A549 (cell line): Measurements from ENCODE around the gene CASP7. TPM values are rescaled to one million over a fixed set of nuclear protein-coding genes. Genes with fewer than 3 reads are reported as not detected.

Experiments used
- ATAC-seq, 2 experiments: fragments of 200-7000 bp in 1 of 2; fragments of >200 bp in 1 of 2; cut with Nextera tagmentation in 1 of 2; cut with Tn5 transposase in 1 of 2; 3 replicates each; pipeline versions ENCODE4 v1.8.0 to v1.9.1; 2018 to 2020; ENCODE audit warnings: mild to moderate bottlenecking in 1 of 2, moderate library complexity in 1 of 2
- CTCF ChIA-PET: fragments of 300-600 bp; sonication (Branson Sonifier 250); formaldehyde crosslinking; extraction: SDS; loops from one replicate; lab custom pipeline; 2021; ENCODE audit warnings: antibody characterized with exemption, inconsistent platforms; lab: Yijun Ruan, JAX
- POLR2A ChIA-PET: fragments of 350-600 bp; formaldehyde crosslinking; extraction: SDS; loops from one replicate; lab custom pipeline; 2021; ENCODE audit warnings: antibody characterized with exemption, inconsistent platforms; lab: Yijun Ruan, JAX
- DNase-seq, 2 experiments: peaks; one replicate each; pipeline versions ENCODE4 v3.0.0 to v3.0.0-alpha.2; 2011 to 2016; ENCODE audit warnings: low read depth in 1 of 2, low spot score in 1 of 2
- FAIRE-seq: peaks from 2 replicates; lab custom pipeline; 2011; peaks lifted over from hg19 to GRCh38; lab: Jason Lieb, UNC
- H3K27ac ChIP-seq, 2 experiments: fragments of >200 bp; sonication (Bioruptor Twin); formaldehyde crosslinking; 3 replicates each; pipeline ENCODE4 v1.5.1; 2016 to 2017
- H3K4me1 ChIP-seq: fragments of >200 bp; sonication (Bioruptor Twin); formaldehyde crosslinking; 3 replicates; pipeline ENCODE4 v1.6.1; 2016
- H3K4me2 ChIP-seq: fragments of >200 bp; sonication (Bioruptor Twin); formaldehyde crosslinking; 3 replicates; pipeline ENCODE4 v1.6.1; 2016
- H3K4me3 ChIP-seq: fragments of >200 bp; sonication (Bioruptor Twin); formaldehyde crosslinking; 3 replicates; pipeline ENCODE4 v1.5.1; 2016
- H3K9me3 ChIP-seq: fragments of >200 bp; sonication (Bioruptor Twin); formaldehyde crosslinking; 3 replicates; pipeline ENCODE4 v1.6.1; 2016
- BHLHE40 ChIP-seq: IDR thresholded peaks from 2 replicates; pipeline ENCODE4 v1.6.1; 2012; ENCODE audit warnings: low read depth, low read length, inconsistent platforms
- CBX2 ChIP-seq: fragments of 200-600 bp; sonication (generic); IDR thresholded peaks from 2 replicates; pipeline ENCODE4 v1.6.1; 2016; ENCODE audit warnings: low read depth, mild to moderate bottlenecking, borderline replicate concordance
- CBX8 ChIP-seq: fragments of 200-600 bp; sonication (generic); IDR thresholded peaks from 2 replicates; pipeline ENCODE4 v1.6.1; 2016
- CEBPB ChIP-seq, 2 experiments: fragments of >200 bp in 1 of 2; sonication (Bioruptor Twin) in 1 of 2; formaldehyde crosslinking in 1 of 2; IDR thresholded peaks; 2 replicates each; pipeline ENCODE4 v1.6.1; 2012 to 2016
- CHD4 ChIP-seq: fragments of 200-600 bp; sonication (generic); IDR thresholded peaks from 2 replicates; pipeline ENCODE4 v1.6.1; 2016; ENCODE audit warnings: antibody characterized with exemption, mild to moderate bottlenecking, borderline replicate concordance
- FOSB ChIP-seq: fragments of 250-450 bp; sonication (Bioruptor Pico); IDR thresholded peaks from 2 replicates; pipeline ENCODE4 v1.5.0; 2020; ENCODE audit warnings: mild to moderate bottlenecking, moderate library complexity
- HEYL ChIP-seq: fragments of 250-450 bp; sonication (Bioruptor Pico); IDR thresholded peaks from 2 replicates; pipeline ENCODE4 v1.8.0; 2021; ENCODE audit warnings: mild to moderate bottlenecking, moderate library complexity
- POLR2A ChIP-seq: IDR thresholded peaks from 2 replicates; pipeline ENCODE4 v1.6.1; 2012; ENCODE audit warnings: mild to moderate bottlenecking, low read length
- RAD21 ChIP-seq, 2 experiments: fragments of >200 bp in 1 of 2; sonication (Bioruptor Twin) in 1 of 2; formaldehyde crosslinking in 1 of 2; IDR thresholded peaks in 1 of 2; conservative IDR thresholded peaks in 1 of 2; 2 replicates in 1 of 2; 3 replicates in 1 of 2; pipeline ENCODE4 v1.6.1; 2012 to 2018; ENCODE audit warnings: inconsistent platforms in 1 of 2
- RFX5 ChIP-seq: fragments of 450-650 bp; IDR thresholded peaks from 2 replicates; pipeline ENCODE4 v1.7.1; 2014; ENCODE audit warnings: antibody characterized with exemption, mild to moderate bottlenecking, moderate library complexity
- SREBF2 ChIP-seq: fragments of 450-650 bp; IDR thresholded peaks from 2 replicates; pipeline ENCODE4 v1.6.1; 2014; ENCODE audit warnings: mild to moderate bottlenecking, moderate library complexity
- ZC3H11A ChIP-seq: fragments of 450-650 bp; IDR thresholded peaks from 2 replicates; pipeline ENCODE4 v1.6.1; 2014; ENCODE audit warnings: antibody characterized with exemption, mild to moderate bottlenecking
- ZSCAN20 ChIP-seq: fragments of 250-450 bp; sonication (Bioruptor Pico); IDR thresholded peaks from 2 replicates; pipeline ENCODE4 v1.8.0; 2022; ENCODE audit warnings: mild to moderate bottlenecking, moderate library complexity
- WGBS: methylation state at CpG from one replicate; pipeline ENCODE4 v1.1.6; 2017; ENCODE audit errors: missing lambda C conversion rate; 5-methylcytosine and 5-hydroxymethylcytosine counted together
- polyA plus RNA-seq, 4 experiments: library from polyadenylated mRNA; depleted of rRNA in 3 of 4; stranded (reverse); fragments of >200 nt; fragmentation: RNase III in 1 of 4; extraction: RNeasy Plus Mini Kit Qiagen cat#74134 plus additional on column Dnase treatment in 1 of 4; gene quantifications; 2 replicates in 3 of 4; 3 replicates in 1 of 4; pipeline ENCODE4 v1.2.3, GENCODE V29; 2011 to 2017
- TF ChIP-seq, protein P1 (sequence below): fragments of >200 bp; sonication (Bioruptor Twin); formaldehyde crosslinking; IDR thresholded peaks from 3 replicates; pipeline ENCODE4 v1.5.1; 2016
- TF ChIP-seq, protein P2 (sequence below): IDR thresholded peaks from 2 replicates; pipeline ENCODE4 v1.6.1; 2012
- TF ChIP-seq, protein P3 (sequence below): fragments of 200-600 bp; sonication (generic); IDR thresholded peaks from 2 replicates; pipeline ENCODE4 v1.6.1; 2016; ENCODE audit warnings: antibody characterized with exemption, mild to moderate bottlenecking, moderate library complexity
- TF ChIP-seq, protein P4 (sequence below): fragments of 450-650 bp; IDR thresholded peaks from 2 replicates; pipeline ENCODE4 v1.6.1; 2014; ENCODE audit warnings: antibody characterized with exemption
- TF ChIP-seq, protein P5 (sequence below): fragments of >200 bp; sonication (Bioruptor Twin); formaldehyde crosslinking; IDR thresholded peaks from 3 replicates; pipeline ENCODE4 v1.6.1; 2016

CASP7 gene
- polyA plus RNA-seq, 2 of the 4 experiments (the other 2 are of a cell fraction): 22.6 to 29.7 TPM

DNA sequence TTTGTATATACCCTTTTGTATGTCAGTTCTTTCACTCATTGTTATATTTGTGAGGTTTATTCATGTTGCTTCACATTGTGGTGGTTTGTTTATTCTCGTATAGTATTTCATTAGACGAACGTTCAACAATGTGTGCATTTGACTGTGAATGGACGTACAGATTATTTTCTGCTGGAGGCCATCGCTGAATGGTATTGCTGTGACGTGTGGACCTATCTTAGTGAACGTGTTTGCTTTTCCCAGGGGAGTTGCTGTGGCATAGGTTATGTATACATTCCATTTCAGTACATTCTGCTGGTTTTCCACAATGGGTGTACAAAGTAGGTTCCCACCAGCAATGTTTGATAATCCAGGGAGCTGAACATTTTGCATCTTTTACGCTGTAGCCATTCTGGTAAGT lies 40.7 kb downstream of the CASP7 start:
- ATAC-seq (no peak), DNase-seq (no peak), FAIRE-seq (no peak)
- H3K4me2 ChIP-seq: no peak overlapping the region
- H3K4me1 ChIP-seq: no peaks in the 10 kb centered on the region
- no peaks in the 10 kb centered on the region for H3K9me3 ChIP-seq
- POLR2A ChIA-PET: no interaction called here
- TF ChIP-seq, protein P1, sequence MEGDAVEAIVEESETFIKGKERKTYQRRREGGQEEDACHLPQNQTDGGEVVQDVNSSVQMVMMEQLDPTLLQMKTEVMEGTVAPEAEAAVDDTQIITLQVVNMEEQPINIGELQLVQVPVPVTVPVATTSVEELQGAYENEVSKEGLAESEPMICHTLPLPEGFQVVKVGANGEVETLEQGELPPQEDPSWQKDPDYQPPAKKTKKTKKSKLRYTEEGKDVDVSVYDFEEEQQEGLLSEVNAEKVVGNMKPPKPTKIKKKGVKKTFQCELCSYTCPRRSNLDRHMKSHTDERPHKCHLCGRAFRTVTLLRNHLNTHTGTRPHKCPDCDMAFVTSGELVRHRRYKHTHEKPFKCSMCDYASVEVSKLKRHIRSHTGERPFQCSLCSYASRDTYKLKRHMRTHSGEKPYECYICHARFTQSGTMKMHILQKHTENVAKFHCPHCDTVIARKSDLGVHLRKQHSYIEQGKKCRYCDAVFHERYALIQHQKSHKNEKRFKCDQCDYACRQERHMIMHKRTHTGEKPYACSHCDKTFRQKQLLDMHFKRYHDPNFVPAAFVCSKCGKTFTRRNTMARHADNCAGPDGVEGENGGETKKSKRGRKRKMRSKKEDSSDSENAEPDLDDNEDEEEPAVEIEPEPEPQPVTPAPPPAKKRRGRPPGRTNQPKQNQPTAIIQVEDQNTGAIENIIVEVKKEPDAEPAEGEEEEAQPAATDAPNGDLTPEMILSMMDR: no peak
- TF ChIP-seq, protein P2, sequence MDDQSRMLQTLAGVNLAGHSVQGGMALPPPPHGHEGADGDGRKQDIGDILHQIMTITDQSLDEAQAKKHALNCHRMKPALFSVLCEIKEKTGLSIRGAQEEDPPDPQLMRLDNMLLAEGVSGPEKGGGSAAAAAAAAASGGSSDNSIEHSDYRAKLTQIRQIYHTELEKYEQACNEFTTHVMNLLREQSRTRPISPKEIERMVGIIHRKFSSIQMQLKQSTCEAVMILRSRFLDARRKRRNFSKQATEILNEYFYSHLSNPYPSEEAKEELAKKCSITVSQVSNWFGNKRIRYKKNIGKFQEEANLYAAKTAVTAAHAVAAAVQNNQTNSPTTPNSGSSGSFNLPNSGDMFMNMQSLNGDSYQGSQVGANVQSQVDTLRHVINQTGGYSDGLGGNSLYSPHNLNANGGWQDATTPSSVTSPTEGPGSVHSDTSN: no peak
- no peak for TF ChIP-seq ZSCAN20 (CRISPR knock-in tag)
- TF ChIP-seq BHLHE40: no peak
- TF ChIP-seq SREBF2: no peak
- no peak for TF ChIP-seq CBX8
- TF ChIP-seq POLR2A: no peak
- no peak for TF ChIP-seq RFX5
- WGBS: 88% methylated on average over 8 of the region's 8 CpGs
- CTCF ChIA-PET: interaction anchor here (1.0 to 1.5 kb wide), 2 partner anchors 11 to 79 kb away, joined by 3 read pairs; no protein-coding TSS in a partner anchor
- H3K4me3 ChIP-seq: no peak overlapping the region
- H3K27ac ChIP-seq: no peak overlapping the region

DNA sequence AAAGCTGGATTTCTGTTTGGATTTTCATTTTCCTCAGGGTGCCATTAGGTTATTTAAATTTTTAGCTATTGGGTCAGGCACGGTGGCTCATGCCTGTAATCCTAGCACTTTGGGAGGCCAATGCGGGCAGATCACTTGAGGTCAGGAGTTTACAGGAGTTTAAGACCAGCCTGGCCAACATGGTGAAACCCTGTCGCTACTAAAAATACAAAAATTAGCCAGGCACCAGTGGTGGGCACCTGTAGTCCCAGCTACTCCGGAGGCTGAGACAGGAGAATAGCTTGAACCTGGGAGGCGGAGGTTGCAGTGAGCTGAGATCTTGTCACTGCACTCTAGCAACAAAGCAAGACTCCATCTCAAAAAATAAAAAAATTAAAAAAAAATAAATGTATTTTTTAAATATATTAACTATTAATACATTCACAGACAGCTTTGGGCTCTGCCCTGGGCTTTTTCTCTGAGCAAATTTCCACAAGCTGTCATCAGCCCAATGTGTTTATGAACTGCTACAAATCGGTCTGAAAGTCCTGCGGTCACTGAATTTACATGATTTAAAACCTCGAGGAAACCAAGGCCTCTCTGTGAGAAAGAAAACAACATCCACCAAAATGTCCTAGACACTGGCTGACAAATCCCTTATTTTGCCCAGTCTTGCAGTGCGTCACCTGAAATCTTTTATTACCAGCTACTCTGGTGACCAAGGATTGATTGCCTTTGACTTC lies 52.6 kb downstream of the CASP7 start:
- no peak for ATAC-seq
- no peak for FAIRE-seq
- ChIA-PET CTCF (interaction anchor here (1.3 to 2.4 kb wide), 5 partner anchors 14 to 371 kb away, joined by 3 to 6 read pairs (median 5); partner anchors contain the start of gene CASP7), POLR2A (no interaction called here)
- 95% methylated on average over 9 of the region's 9 CpGs for WGBS
- H3K4me3 ChIP-seq: no peak overlapping the region
- DNase-seq: no peak
- H3K4me2 ChIP-seq: no peak overlapping the region
- H3K4me1 ChIP-seq: peaks cover 13% of the 10 kb centered on the region
- H3K27ac ChIP-seq: no peak overlapping the region
- TF ChIP-seq CBX2 (no peak), POLR2A (no peak), HEYL (CRISPR knock-in tag) (no peak), RAD21 (conservative IDR thresholded peaks at IDR 0.05 in 1 of 2, IDR thresholded peaks at IDR 0.05 in 1 of 2) (no peak), RFX5 (no peak), ZC3H11A (no peak), FOSB (CRISPR knock-in tag) (no peak), CEBPB (IDR thresholded peaks at IDR 0.05) (no peak), CHD4 (no peak)
- TF ChIP-seq, protein P3, sequence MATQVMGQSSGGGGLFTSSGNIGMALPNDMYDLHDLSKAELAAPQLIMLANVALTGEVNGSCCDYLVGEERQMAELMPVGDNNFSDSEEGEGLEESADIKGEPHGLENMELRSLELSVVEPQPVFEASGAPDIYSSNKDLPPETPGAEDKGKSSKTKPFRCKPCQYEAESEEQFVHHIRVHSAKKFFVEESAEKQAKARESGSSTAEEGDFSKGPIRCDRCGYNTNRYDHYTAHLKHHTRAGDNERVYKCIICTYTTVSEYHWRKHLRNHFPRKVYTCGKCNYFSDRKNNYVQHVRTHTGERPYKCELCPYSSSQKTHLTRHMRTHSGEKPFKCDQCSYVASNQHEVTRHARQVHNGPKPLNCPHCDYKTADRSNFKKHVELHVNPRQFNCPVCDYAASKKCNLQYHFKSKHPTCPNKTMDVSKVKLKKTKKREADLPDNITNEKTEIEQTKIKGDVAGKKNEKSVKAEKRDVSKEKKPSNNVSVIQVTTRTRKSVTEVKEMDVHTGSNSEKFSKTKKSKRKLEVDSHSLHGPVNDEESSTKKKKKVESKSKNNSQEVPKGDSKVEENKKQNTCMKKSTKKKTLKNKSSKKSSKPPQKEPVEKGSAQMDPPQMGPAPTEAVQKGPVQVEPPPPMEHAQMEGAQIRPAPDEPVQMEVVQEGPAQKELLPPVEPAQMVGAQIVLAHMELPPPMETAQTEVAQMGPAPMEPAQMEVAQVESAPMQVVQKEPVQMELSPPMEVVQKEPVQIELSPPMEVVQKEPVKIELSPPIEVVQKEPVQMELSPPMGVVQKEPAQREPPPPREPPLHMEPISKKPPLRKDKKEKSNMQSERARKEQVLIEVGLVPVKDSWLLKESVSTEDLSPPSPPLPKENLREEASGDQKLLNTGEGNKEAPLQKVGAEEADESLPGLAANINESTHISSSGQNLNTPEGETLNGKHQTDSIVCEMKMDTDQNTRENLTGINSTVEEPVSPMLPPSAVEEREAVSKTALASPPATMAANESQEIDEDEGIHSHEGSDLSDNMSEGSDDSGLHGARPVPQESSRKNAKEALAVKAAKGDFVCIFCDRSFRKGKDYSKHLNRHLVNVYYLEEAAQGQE: no peak
- TF ChIP-seq, protein P4, sequence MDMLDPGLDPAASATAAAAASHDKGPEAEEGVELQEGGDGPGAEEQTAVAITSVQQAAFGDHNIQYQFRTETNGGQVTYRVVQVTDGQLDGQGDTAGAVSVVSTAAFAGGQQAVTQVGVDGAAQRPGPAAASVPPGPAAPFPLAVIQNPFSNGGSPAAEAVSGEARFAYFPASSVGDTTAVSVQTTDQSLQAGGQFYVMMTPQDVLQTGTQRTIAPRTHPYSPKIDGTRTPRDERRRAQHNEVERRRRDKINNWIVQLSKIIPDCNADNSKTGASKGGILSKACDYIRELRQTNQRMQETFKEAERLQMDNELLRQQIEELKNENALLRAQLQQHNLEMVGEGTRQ: no peak
- TF ChIP-seq, protein P5, sequence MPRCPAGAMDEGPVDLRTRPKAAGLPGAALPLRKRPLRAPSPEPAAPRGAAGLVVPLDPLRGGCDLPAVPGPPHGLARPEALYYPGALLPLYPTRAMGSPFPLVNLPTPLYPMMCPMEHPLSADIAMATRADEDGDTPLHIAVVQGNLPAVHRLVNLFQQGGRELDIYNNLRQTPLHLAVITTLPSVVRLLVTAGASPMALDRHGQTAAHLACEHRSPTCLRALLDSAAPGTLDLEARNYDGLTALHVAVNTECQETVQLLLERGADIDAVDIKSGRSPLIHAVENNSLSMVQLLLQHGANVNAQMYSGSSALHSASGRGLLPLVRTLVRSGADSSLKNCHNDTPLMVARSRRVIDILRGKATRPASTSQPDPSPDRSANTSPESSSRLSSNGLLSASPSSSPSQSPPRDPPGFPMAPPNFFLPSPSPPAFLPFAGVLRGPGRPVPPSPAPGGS: no peak
- H3K9me3 ChIP-seq: no peaks in the 10 kb centered on the region
